NCI-H774 (cell line): ENCODE results near the gene MYH9.
"Not testable (repeated sequence)": the region's sequence is repeated elsewhere in the genome, so short reads cannot be mapped to it uniquely, and the experiment has no call there.

Experiments
- DNase-seq: peaks from one replicate; lab custom pipeline; 2025; lab: John Stamatoyannopoulos, UW

The MYH9 gene

DNA sequence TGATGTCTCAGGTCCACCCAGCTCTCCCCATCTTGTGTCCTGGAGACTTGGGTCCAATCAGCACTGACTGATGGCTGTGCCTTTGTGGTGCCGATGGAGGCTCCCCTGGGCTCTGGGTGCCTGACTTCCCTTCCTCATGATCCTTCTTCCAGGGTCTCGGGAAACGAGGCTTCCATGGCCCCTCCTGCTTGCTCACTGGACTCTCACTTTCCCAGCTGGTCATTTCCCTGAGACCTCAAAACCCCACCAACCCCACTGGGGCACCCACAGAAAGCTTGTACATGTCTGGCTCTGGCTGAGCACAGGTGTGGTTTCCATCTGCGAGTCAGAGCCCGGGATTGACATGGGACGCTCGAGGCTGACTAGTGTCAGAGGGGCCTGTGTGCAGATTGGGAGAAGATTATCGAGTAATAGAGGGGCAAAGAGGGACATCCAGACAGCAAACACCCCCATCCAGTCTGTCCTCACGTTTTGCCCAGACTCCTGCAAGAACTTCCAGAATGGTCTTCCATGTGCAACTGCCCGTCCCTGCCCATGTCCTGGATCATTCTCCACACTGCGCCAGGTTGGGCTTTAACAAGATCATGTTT lies 119.8 kb downstream of the MYH9 start:
- DNase-seq = no peak

GRCh38 chr22:36267058-36267457 lies 120.7 kb downstream of the MYH9 start:
- no peak for DNase-seq

DNA sequence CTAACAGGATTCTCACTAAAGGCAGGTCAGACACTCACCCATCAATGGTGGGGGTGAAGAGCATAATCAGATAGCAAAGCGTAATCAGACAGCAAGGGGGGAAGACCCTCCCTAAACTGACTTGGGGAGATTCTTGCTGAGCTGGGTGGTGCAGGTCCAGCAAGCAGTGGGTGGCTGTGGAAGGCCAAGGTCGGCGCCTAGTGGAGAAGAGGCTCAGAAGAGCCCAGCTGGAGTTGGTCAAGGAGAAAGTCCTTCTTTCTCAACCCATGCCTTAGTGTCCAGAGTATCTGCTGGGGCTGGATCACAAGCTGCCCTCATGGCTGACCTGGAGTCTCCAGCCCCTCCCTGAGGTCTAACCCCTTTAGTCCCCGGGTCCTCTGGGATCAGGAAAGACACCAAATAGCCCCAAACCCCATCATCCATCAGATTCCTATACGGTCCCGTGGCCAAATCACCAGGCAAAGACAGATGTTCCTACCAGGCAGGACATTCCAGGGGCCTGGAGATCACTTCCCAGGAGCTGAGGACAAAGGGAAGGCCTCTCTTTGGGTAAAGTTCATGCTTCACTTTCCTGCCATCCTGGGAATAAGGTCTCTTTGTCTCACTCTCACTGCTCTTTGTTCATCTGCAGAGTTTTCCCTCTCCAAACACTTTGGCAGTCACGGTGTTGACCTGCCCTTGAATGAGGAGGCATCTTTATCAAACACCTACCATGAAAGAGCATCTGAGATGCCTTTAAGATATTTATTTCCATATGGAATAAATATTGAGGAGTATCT lies 123.7 kb downstream of the MYH9 start:
- not testable (repeated sequence) for DNase-seq

GRCh38 chr22:36263216-36263673 lies 124.5 kb downstream of the MYH9 start:
- DNase-seq = not testable (repeated sequence)

DNA sequence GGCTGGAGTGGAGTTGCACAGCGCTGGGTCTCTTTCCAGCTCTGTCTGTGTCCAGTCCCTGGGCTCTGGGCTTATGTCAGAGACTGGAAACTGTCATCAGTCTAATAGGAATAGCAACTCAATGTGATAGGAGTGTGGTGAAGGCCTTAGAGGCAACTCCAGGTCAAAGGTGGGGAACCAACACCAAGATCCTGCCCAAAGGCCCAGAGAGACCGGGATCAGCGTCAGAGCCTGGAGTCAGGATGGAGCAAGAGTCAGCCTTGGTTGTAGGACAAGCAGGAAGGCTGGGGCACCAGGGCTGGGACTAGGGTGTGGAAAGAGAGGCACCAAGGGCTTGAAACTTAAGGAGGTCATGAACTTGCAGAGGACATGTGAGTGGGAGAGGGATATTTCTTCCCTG lies 125.5 kb downstream of the MYH9 start:
- DNase-seq = not testable (repeated sequence)

- not testable (repeated sequence) for DNase-seq
Measured at GRCh38 chr22:36261675-36262074, 126.1 kb downstream of the MYH9 start.

DNA sequence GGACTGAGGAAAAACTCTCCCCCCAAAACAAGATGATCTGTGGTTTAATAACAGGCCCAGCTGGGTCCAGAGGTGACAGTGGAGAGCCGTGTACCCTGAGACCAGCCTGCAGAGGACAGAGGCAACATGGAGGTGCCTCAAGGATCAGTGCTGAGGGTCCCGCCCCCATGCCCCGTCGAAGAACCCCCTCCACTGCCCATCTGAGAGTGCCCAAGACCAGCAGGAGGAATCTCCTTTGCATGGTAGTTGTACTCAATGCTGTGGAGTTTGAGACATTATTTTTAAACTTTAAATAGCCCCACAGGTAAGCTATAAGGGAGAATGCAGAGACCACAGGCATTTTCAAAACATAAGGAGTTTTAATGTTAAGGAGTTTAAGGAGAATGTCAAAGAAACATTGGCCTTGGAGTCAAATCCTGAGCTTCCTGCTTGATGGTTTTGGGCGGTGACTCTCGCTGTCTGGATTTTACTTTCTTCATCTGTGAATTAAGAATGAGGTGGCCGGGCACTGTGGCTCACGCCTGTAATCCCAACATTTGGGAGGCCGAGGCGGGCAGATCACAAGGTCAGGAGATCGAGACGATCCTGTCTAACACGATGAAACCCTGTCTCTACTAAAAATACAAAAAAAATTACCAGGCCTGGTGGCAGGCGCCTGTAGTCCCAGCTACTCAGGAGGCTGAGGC lies 128.0 kb downstream of the MYH9 start:
- DNase-seq = no peak

GRCh38 chr22:36258701-36259614 lies 128.8 kb downstream of the MYH9 start:
- DNase-seq = no peak

DNA sequence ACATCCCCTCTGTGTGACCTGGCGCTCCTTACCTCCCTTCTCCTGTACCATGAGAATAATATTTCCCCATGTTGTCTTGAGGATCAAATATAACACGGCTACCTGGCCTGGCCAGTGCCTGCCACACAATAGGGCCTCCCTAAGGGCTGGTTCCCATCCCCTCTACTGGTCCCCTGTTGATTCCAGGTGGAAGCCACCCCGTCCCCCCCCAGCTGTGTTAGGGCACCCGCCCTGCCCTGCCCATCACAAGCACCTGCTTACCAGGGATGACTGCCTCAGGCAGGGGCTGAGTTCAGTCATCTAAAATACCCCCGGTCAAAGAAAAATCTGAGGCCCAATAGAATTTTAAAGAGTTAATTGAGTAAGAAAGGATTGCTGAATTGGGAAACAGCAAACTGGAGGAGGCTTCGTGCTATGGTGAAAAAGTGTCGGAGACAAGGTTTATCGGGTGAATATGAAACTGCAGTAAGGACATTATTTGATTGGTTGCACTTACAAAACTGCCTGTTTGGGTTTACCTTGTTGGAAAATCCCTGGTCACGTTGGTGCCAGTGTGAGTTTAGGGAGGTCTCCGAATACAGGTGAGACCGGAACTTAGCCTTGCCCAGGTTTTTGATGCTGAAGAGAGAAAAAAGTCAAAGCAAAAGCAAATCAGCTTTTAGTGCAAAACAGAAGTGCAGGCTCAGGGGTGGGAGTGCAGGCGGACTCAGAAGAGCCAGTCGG lies 129.7 kb downstream of the MYH9 start:
- no peak for DNase-seq

DNA sequence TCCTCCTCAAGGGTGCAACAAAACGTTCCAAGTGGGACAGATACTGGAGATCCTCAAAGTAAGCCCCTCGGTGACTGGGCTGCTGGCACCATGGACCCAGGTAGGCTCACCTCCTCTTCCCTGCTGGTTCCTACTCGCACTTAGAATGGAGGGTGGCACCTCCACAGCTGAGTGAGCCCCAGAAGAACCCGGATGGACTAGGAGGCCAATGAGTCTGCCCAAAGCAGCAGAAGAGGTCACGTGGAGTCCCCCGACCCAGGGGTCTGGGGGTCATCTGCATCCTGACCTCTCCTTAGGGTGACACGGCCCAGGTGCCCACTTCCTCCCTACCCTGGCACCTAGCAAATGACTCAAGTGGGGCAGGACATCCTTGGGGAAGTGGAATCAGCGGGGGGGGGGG lies 130.5 kb downstream of the MYH9 start:
- no peak for DNase-seq

DNA sequence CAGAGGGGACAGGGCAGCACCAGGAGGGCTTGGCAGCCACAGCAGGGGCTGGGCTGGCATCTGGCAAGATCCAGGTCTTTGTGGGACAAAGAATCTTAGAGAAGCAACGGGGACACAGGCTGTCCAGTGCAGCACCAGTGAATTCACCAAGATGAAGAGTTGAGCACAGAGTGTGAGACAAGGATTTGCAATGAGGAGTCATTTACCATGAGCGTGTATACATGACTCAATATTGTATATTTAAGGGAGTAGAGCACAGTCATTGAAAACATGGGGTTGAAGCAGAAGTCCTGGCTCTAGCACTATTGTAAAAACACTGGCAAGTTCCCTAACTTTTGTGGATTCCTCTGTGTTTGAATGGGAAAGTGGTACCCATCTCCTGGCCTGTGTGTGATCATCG lies 131.3 kb downstream of the MYH9 start:
- DNase-seq = no peak

DNA sequence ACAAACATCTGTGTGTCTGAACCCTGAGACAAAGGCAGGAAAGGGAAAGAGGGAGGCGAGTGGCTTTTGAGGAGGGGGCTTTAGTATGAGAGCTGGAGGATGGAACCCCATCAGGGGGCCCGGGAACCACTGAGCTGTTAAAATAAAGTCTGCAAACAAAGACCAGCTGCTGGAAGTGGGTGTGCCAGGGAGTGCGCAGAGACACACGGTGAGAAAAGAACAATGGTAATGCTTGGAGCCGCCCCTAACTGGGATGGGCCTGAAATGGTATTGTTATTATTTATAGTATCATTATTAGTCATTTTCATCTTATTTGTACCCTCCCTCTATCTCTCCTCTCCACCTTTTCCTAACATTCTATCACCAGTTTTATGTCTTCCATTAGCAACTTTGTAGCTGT lies 132.2 kb downstream of the MYH9 start:
- DNase-seq = not testable (repeated sequence)

DNA sequence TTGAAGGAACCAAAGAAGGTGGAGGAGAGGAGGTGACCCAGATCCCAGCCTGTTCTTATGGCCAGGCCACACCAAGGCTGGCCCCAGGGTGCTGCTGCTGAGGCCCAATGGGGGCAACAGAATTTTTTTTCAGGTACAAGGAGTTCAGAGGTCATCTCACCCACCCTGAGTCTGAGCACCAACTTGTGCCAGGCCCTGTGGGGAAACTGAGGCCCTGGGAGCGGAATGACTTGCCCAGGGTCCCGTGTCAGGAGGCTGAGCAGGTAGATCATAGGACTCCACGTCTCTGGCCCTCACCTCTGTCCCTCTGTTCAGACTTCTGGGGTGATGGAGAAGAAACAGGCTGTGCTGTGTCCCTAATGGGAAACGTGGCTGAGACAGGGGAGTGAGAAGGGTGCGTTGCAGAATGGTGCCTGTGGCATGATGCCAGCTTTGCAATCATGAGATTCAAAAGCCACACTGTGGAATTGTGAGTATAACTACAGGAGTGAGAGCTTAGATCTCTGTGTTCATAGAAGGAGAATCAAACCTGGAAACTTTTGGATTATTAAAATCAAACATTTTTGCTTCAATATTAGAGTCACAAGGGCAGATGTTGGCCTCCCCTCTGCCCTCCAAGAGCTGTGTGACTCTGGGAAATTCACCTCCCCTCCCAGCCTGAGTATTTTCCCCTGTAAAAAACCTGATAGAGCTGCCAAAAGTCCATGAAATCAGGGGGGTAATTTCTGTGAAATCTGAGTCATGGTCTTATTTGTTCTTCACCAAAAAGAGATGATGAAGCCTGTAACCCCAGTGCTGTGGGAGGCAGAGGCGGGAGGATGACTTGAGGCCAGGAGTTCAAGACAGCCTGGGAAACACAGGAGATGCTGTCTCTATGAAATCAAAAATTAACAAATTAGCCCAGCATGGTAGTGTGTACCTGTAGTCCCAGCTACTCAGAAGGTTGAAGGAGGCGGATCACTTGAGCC lies 134.0 kb downstream of the MYH9 start:
- DNase-seq = no peak

DNA sequence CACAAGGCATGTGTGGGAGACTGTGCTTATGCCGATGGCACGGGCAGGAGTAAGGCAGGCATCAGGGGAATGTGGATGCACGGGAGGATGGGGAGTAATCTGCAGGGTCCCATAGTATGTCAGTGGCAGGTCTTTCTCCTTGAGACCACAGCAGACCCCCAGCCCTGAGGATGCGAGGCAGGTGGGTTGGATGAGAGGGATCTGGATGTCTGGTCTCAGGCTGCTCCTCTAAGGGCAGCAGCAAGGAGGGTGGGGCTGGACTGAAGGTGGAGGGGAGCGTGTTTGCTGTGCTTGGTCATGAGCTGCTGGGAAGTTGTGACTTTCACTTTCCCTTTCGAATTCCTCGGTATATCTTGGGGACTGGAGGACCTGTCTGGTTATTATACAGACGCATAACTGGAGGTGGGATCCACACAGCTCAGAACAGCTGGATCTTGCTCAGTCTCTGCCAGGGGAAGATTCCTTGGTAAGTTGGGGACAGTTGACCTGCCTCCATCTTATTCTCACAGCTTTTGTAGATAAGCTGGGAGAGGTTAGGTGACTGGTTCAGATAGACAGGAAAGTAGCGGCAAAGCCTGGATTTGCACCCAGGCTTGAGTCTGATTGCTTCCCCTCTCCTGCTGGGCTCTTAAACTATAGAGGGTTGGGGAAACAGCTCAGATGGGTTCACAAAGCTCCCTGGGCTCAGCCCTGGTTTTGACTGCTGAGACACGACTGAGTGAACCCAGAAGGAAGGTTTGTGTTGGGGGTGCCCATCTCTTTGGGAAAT lies 134.8 kb downstream of the MYH9 start, which contains the start of gene APOL1:
Gene APOL1 (plus strand): TSS at position 380 of the 769 bp plus-strand sequence. CDS start 1,823 bp downstream, outside the sequence.
- no peak for DNase-seq

DNA sequence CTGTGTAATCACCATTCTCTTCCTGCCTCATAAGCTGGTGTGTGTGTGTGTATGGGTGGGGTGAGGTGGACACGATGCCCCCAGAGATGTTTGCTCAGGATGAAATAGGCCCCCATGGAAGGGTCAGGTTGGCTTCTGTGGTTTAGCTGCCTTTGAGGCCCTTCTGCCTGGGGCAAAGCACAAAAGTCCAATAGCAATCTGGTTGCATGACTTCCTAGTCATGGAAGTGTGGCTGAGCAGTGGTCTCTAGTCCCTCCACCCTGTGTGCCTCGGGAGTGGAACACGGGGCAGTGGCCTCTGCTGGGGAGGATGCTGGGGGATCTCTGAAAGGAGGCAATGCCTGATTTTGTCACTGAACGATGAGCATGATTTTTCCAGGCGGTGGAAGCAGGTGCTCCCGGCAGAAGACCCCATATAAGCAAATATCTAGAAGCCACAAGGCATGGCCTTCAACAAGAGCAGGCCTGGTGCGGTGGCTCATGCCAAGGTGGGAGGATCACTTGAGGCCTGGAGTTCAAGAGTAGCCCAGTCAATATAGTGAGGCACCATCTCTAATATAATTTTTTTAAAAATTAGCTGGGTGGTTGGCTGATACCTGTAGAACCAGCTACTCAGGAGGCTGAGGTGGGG lies 135.7 kb downstream of the MYH9 start:
- not testable (repeated sequence) for DNase-seq

DNA sequence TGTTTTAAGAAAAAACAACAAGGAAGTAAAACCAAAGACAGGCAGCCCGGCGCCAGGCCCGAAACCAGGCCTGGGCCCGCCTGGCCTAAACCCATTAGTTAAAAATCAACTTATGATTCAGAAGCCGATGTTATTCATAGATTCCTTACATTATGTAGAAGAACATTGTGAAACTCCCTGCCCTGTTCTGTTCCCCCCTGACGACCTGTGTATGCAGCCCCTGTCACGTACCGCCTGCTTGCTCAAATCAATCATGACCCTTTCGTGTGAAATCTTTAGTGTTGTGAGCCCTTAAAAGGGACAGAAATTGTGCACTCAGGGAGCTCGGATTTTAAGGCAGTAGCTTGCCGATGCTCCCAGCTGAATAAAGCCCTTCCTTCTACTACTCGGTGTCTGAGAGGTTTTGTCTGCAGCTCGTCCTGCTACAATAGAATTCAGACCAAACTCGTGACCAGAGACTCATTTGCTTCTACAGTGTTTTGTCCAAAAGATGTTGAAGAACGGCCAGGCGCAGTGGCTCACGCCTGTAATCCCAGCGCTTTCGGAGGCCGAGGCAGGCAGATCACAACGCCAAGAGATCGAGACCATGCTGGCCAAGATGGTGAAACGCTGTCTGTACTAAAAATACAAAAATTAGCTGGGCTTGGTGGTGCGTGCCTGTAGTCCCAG lies 137.3 kb downstream of the MYH9 start:
- DNase-seq = not testable (repeated sequence)

DNA sequence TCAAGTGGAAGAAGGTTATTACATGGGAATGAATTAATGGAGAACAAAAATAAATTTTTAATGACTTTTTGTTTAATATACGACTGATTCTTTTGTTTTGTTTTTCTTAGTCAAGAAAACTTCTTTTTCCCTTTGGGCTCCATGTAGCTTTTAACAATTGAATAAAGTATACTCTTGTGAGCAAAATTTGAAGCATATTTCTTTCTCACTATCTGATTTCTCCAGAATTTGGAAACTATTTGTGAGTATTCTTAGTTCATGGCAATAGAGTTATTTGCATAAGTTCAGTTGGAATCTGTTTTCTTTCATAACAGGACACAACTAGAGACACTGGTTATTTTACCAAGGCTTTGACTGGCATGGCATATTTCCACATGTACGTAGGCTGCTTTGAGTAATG lies 138.6 kb downstream of the MYH9 start:
- DNase-seq = no peak

DNA sequence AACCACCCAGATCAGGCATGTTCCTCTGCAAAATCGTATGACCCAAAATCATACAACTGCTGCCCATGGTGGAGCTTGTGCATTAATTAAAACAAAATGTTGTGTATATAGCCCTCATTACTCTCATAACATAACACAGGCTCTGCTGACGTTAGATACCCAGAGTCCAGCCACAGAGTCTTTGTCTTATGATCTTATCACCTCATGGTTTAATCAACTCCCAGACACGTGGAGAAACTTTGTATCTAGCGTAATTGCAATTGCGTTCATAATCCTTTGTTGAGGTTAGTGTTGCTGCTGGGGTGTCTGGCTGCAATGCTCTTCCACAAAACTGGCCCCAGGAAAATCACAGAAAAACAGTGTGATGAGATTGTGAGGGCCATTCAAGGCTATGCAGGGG lies 139.8 kb downstream of the MYH9 start:
- no peak for DNase-seq
